Spinal cord (tissue), 10 donors: ENCODE data around the gene GRN. TPM values are rescaled to one million over a fixed set of nuclear protein-coding genes. Genes with fewer than 3 reads are reported as not detected.

Experiments used
- DNase-seq, 6 donors: peaks; one replicate each; pipeline versions ENCODE4 v3.0.0 to v3.0.0-alpha.2; 2013 to 2015; ENCODE audit warnings: low spot score in 6 of 6, low read depth in 4 of 6
- H3K27ac ChIP-seq: one replicate; pipeline ENCODE4 v1.5.1; 2013; ENCODE audit warnings: low read depth, low read length, control low read depth
- H3K27me3 ChIP-seq: one replicate; pipeline ENCODE4 v1.6.1; 2013; ENCODE audit warnings: low read length; ENCODE audit not compliant: control insufficient read depth, insufficient read depth
- H3K36me3 ChIP-seq: one replicate; pipeline ENCODE4 v1.6.1; 2013; ENCODE audit warnings: low read length; ENCODE audit not compliant: control insufficient read depth, insufficient read depth
- H3K4me1 ChIP-seq: one replicate; pipeline ENCODE4 v1.6.1; 2013; ENCODE audit warnings: low read length; ENCODE audit not compliant: control insufficient read depth, insufficient read depth
- H3K4me3 ChIP-seq: one replicate; pipeline ENCODE4 v1.5.1; 2013; ENCODE audit warnings: low read depth, low read length, control low read depth
- H3K9me3 ChIP-seq: one replicate; pipeline ENCODE4 v1.6.1; 2013; ENCODE audit warnings: low read length; ENCODE audit not compliant: control insufficient read depth, insufficient read depth
- WGBS: methylation state at CpG from one replicate; pipeline ENCODE4 v1.1.5; 2013; ENCODE audit warnings: missing lambda C conversion rate; ENCODE audit not compliant: insufficient coverage; 5-methylcytosine and 5-hydroxymethylcytosine counted together
- polyA plus RNA-seq, 2 donors: library from polyadenylated mRNA; unstranded; fragments of 120-200 nt; gene quantifications; one replicate each; pipeline ENCODE4 v1.2.1, GENCODE V29; 2013; ENCODE audit not compliant: insufficient read length in 2 of 2
- total RNA-seq, 2 donors: library from RNA; depleted of rRNA in 1 of 2; stranded (reverse); fragments of 120-200 nt in 1 of 2; fragments of >200 nt in 1 of 2; gene quantifications; one replicate each; pipeline versions ENCODE4 v1.2.3 to v1.2.4, GENCODE V29; 2013 to 2014
- donor health status: healthy.

Gene GRN
- total and polyA plus RNA-seq, 4 donors, result 106 to 146 (median 132) TPM

- 83% methylated on average over 10 of the region's 12 CpGs for WGBS
- Histone ChIP-seq H3K9me3 (no peaks in the 10 kb centered on the region), H3K27ac (no peak overlapping the region), H3K4me3 (no peak overlapping the region), H3K36me3 (peaks cover 19% of the 10 kb centered on the region), H3K4me1 (peaks cover 19% of the 10 kb centered on the region), H3K27me3 (no peaks in the 10 kb centered on the region)
- no peak for DNase-seq
These were observed 31.7 kb downstream of the GRN start for GRCh38 chr17:44376779-44377178.

- Histone ChIP-seq H3K36me3 (peaks cover 19% of the 10 kb centered on the region), H3K27me3 (no peaks in the 10 kb centered on the region), H3K9me3 (no peaks in the 10 kb centered on the region), H3K4me1 (peaks cover 19% of the 10 kb centered on the region), H3K4me3 (no peak overlapping the region), H3K27ac (no peak overlapping the region)
- 85% methylated on average over 14 of the region's 14 CpGs for WGBS
- no peak for DNase-seq
These were observed 33.1 kb downstream of the GRN start for GRCh38 chr17:44378171-44378705.

- peaks cover 5% of the 10 kb centered on the region for H3K27me3 ChIP-seq
- H3K4me3 ChIP-seq, result no peak overlapping the region
- H3K4me1 ChIP-seq, result peaks cover 27% of the 10 kb centered on the region
- peaks cover 16% of the 10 kb centered on the region for H3K36me3 ChIP-seq
- no peak for DNase-seq
- 94% methylated on average over 9 of the region's 10 CpGs for WGBS
- H3K9me3 ChIP-seq, result no peaks in the 10 kb centered on the region
- H3K27ac ChIP-seq, result no peak overlapping the region
These were observed 34.8 kb downstream of the GRN start for GRCh38 chr17:44379887-44380286.

- 87% methylated on average over 6 of the region's 9 CpGs for WGBS
- Histone ChIP-seq H3K27me3 (peaks cover 11% of the 10 kb centered on the region), H3K27ac (no peak overlapping the region), H3K4me1 (peaks cover 28% of the 10 kb centered on the region), H3K4me3 (no peak overlapping the region), H3K9me3 (no peaks in the 10 kb centered on the region), H3K36me3 (peaks cover 12% of the 10 kb centered on the region)
- no peak for DNase-seq
These were observed 35.7 kb downstream of the GRN start for GRCh38 chr17:44380767-44381166.

- 92% methylated on average over 4 of the region's 4 CpGs for WGBS
- Histone ChIP-seq H3K9me3 (no peaks in the 10 kb centered on the region), H3K27me3 (peaks cover 13% of the 10 kb centered on the region), H3K4me1 (peaks cover 21% of the 10 kb centered on the region), H3K27ac (no peak overlapping the region), H3K36me3 (peaks cover 10% of the 10 kb centered on the region), H3K4me3 (no peak overlapping the region)
- no peak for DNase-seq
These were observed 36.8 kb downstream of the GRN start for GRCh38 chr17:44381810-44382305.

- Histone ChIP-seq H3K27ac (no peak overlapping the region), H3K27me3 (peaks cover 13% of the 10 kb centered on the region), H3K9me3 (no peaks in the 10 kb centered on the region), H3K36me3 (peaks cover 10% of the 10 kb centered on the region), H3K4me1 (peaks cover 19% of the 10 kb centered on the region), H3K4me3 (no peak overlapping the region)
- 86% methylated on average over 6 of the region's 6 CpGs for WGBS
- DNase-seq, result no peak
These were observed 37.8 kb downstream of the GRN start for GRCh38 chr17:44382917-44383316.

GRCh38 chr17:44383363-44383762 lies 38.3 kb downstream of the GRN start:
- DNase-seq, result no peak
- Histone ChIP-seq H3K27ac (no peak overlapping the region), H3K27me3 (peaks cover 13% of the 10 kb centered on the region)

GRCh38 chr17:44383861-44384260 lies 38.8 kb downstream of the GRN start:
- no peak overlapping the region for H3K4me3 ChIP-seq
- DNase-seq, result no peak
- 66% methylated on average over 7 of the region's 16 CpGs for WGBS
- peaks cover 13% of the 10 kb centered on the region for H3K27me3 ChIP-seq
- H3K36me3 ChIP-seq, result peaks cover 10% of the 10 kb centered on the region
- peaks cover 19% of the 10 kb centered on the region for H3K4me1 ChIP-seq
- no peaks in the 10 kb centered on the region for H3K9me3 ChIP-seq
- H3K27ac ChIP-seq, result no peak overlapping the region

More at GRCh38 chr17:44383363-44383762, 38.3 kb downstream of the GRN start:
- H3K36me3 ChIP-seq, result peaks cover 10% of the 10 kb centered on the region
- no peaks in the 10 kb centered on the region for H3K9me3 ChIP-seq
- 97% methylated on average over 15 of the region's 15 CpGs for WGBS
- H3K4me1 ChIP-seq, result peaks cover 19% of the 10 kb centered on the region
- H3K4me3 ChIP-seq, result no peak overlapping the region

GRCh38 chr17:44384281-44384822 lies 39.2 kb downstream of the GRN start:
- Histone ChIP-seq H3K9me3 (no peaks in the 10 kb centered on the region), H3K36me3 (peaks cover 13% of the 10 kb centered on the region), H3K4me1 (peaks cover 19% of the 10 kb centered on the region), H3K27ac (no peak overlapping the region), H3K4me3 (peak overlapping the region; percentile 35), H3K27me3 (peaks cover 13% of the 10 kb centered on the region)
- 8% methylated on average over 22 of the region's 29 CpGs for WGBS
- no peak for DNase-seq

- no peak for DNase-seq
- peaks cover 13% of the 10 kb centered on the region for H3K27me3 ChIP-seq
- H3K27ac ChIP-seq, result no peak overlapping the region
- peaks cover 19% of the 10 kb centered on the region for H3K4me1 ChIP-seq
- H3K9me3 ChIP-seq, result no peaks in the 10 kb centered on the region
- peak overlapping the region; percentile 35 for H3K4me3 ChIP-seq
- under 1% methylated on average over 26 of the region's 26 CpGs for WGBS
- peaks cover 8% of the 10 kb centered on the region for H3K36me3 ChIP-seq
These were observed 39.8 kb downstream of the GRN start for GRCh38 chr17:44384823-44385286.
